Small intestine (tissue), 7 donors: ENCODE data around the gene C1orf21. TPM values are rescaled to one million over a fixed set of nuclear protein-coding genes. Genes with fewer than 3 reads are reported as not detected.

ENCODE experiments used
- DNase-seq, 2 donors: peaks; one replicate each; pipeline versions ENCODE4 v3.0.0 to v3.0.0-alpha.2; 2013
- FAIRE-seq: peaks from 2 replicates; lab custom pipeline; 2012; peaks lifted over from hg19 to GRCh38; lab: Jason Lieb, UNC
- H3K27ac ChIP-seq, 3 donors: one replicate each; pipeline ENCODE4 v1.5.1; 2013; ENCODE audit warnings: low read length in 2 of 3, mild to moderate bottlenecking in 2 of 3, control low read depth in 1 of 3, inconsistent platforms in 1 of 3, low read depth in 1 of 3, moderate library complexity in 1 of 3
- H3K27me3 ChIP-seq, 3 donors: one replicate each; pipeline ENCODE4 v1.6.1; 2013; ENCODE audit warnings: low read length in 3 of 3, inconsistent platforms in 1 of 3; ENCODE audit not compliant: control insufficient read depth in 3 of 3, insufficient read depth in 3 of 3
- H3K36me3 ChIP-seq, 3 donors: one replicate each; pipeline ENCODE4 v1.6.1; 2013; ENCODE audit warnings: low read length in 3 of 3, inconsistent platforms in 1 of 3, low read depth in 1 of 3, mild to moderate bottlenecking in 1 of 3, moderate library complexity in 1 of 3; ENCODE audit not compliant: control insufficient read depth in 3 of 3, insufficient read depth in 2 of 3
- H3K4me1 ChIP-seq, 3 donors: one replicate each; pipeline ENCODE4 v1.6.1; 2013; ENCODE audit warnings: low read length in 2 of 3, inconsistent platforms in 1 of 3, low read depth in 1 of 3, mild to moderate bottlenecking in 1 of 3, moderate library complexity in 1 of 3; ENCODE audit not compliant: control insufficient read depth in 3 of 3, insufficient read depth in 2 of 3
- H3K4me3 ChIP-seq, 3 donors: one replicate each; pipeline ENCODE4 v1.5.1; 2013; ENCODE audit warnings: low read length in 3 of 3, control low read depth in 1 of 3, inconsistent platforms in 1 of 3, low read depth in 1 of 3, mild to moderate bottlenecking in 1 of 3, moderate library complexity in 1 of 3
- H3K9me3 ChIP-seq, 2 donors: one replicate each; pipeline ENCODE4 v1.6.1; 2013; ENCODE audit warnings: low read depth in 1 of 2, low read length in 1 of 2; ENCODE audit not compliant: control insufficient read depth in 2 of 2, insufficient read depth in 1 of 2
- WGBS, 3 donors: extraction: QIAGEN DNeasy Blood & Tissue Kit; methylation state at CpG; one replicate each; pipeline ENCODE4 v1.1.7; 2013; 5-methylcytosine and 5-hydroxymethylcytosine counted together
- polyA plus RNA-seq, 4 donors: library from polyadenylated mRNA; stranded (reverse) in 3 of 4; unstranded in 1 of 4; fragments of 200-250 nt in 3 of 4; fragments of 120-200 nt in 1 of 4; gene quantifications; one replicate each; pipeline versions ENCODE4 v1.2.1 to v1.2.3, GENCODE V29; 2013
- donor health status: healthy with polysubstance abuse.
- donor health status: control.
- donor health status: control.
- donor health status: Bipolar disorder and iron deficiency.
- donor health status: healthy.

Gene C1orf21
- polyA plus RNA-seq, 4 donors = 36.5 to 78.3 (median 58.9) TPM

- WGBS, 3 donors = 85 to 93% (median 88%) methylated on average over 3 of the region's 3 CpGs
- Histone ChIP-seq H3K27me3 (no peaks in the 10 kb centered on the region), H3K4me1 (peaks cover 0 to 3% (median 3%) of the 10 kb centered on the region in 3 donors), H3K9me3 (no peaks in the 10 kb centered on the region), H3K4me3 (no peak overlapping the region), H3K27ac (no peak overlapping the region), H3K36me3 (peaks cover 0 to 5% (median 0%) of the 10 kb centered on the region in 3 donors)
- FAIRE-seq (no peak), DNase-seq (no peak)
Measured at GRCh38 chr1:184513421-184513820, 126.6 kb downstream of the C1orf21 start.

DNA sequence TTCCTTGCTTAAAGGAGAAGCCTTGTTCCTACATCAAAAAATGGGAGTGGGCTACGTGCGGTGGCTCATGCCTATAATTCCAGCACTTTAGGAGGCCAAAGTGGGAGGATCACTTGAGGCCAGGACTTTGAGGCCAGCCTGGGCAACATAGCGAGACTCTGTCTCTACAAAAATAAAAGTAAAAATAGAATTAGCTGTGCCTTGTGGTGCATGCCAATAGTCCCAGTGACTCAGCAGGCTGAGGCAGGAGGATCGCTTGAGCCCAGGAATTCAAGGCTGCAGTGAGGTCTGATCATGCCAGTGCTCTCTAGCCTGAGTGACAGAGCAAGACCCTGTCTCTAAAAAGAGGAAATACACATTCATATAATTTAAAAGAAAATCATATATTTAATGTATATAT lies 127.1 kb downstream of the C1orf21 start:
- FAIRE-seq (no peak), DNase-seq (no peak)
- H3K36me3 ChIP-seq = peaks cover 0 to 5% (median 0%) of the 10 kb centered on the region in 3 donors
- H3K4me1 ChIP-seq = peaks cover 0 to 3% (median 3%) of the 10 kb centered on the region in 3 donors
- no peaks in the 10 kb centered on the region for H3K9me3 ChIP-seq
- 83 to 96% (median 88%) methylated on average over 4 of the region's 4 CpGs for WGBS, 3 donors
- H3K4me3 ChIP-seq = no peak overlapping the region
- H3K27me3 ChIP-seq = no peaks in the 10 kb centered on the region
- H3K27ac ChIP-seq = no peak overlapping the region

DNA sequence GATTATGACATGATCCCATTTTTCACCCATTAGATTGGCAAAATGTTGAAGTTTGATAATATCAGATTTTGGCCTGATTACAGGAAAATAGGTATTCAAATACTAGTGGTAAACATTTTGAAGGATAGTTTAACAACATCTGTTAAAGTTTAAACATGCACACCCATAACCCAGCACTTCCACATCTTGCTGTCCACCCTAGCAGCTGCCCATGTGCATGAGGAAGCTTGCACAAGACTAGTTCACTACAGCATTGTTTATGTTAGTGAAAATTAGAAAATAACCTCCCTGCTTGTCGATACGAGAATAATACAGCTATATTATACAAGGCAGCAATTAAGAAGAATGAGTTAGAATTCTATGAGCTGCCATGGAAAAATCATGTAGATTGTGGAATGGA lies 127.6 kb downstream of the C1orf21 start:
- DNase-seq = no peak
- Histone ChIP-seq H3K9me3 (no peaks in the 10 kb centered on the region), H3K4me1 (peaks cover 0 to 5% (median 0%) of the 10 kb centered on the region in 3 donors), H3K4me3 (no peak overlapping the region), H3K27ac (no peak overlapping the region), H3K36me3 (peaks cover 0 to 5% (median 0%) of the 10 kb centered on the region in 3 donors), H3K27me3 (no peaks in the 10 kb centered on the region)
- WGBS, 3 donors = 78 to 90% (median 88%) methylated on average over 2 of the region's 2 CpGs
- FAIRE-seq = no peak

DNA sequence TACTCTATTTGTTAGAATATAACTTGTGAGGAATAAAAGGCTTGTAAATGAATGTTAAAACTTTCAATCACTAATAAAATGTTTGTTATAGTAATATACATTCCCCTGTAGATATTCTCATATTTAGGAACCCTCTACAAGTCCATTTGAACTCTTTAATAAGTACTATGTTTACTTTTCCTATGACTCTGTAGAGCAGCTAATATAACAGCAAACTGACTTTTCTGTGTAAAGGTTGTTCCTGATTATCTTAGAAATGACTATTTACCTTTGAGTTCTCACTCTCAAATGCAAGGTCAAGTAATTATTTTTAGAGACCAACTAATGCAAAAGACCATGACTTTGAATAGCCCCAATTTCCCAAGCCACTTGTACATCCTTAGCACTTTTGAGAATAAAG lies 130.3 kb downstream of the C1orf21 start:
- Histone ChIP-seq H3K9me3 (no peaks in the 10 kb centered on the region), H3K36me3 (no peaks in the 10 kb centered on the region), H3K4me1 (peaks cover 0 to 10% (median 0%) of the 10 kb centered on the region in 3 donors), H3K4me3 (no peak overlapping the region), H3K27me3 (no peaks in the 10 kb centered on the region), H3K27ac (no peak overlapping the region)
- FAIRE-seq (no peak), DNase-seq (no peak)

DNA sequence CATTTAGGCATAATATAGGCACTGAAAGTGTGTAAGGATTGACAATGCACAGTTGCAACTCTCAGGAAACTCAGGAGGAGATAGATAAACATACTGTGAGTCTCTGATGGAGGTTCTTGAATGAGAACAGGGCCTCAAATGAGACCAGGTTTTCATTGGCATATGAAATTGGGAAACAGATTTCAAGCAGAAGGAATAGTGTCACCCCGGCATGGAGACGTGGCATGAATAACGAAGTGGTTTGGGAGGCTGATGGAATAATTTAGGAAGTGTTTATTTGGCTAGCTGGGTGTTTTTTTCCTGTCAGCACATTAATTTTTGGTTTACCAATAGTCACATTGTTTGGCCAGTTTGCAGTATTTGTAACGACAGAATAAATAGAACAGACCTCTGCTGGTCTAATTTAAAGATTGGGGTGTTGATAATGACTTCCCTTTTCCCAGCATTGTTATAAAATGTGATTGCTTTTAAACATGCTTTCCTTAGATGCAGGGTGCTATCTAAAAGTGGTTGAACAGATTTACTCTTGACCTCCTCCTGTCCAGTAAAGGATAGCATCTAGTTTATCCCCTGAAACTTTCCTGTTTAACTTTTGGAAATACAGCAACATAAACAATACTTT lies 132.0 kb downstream of the C1orf21 start:
- FAIRE-seq (no peak), DNase-seq (no peak)
- peaks cover 0 to 10% (median 0%) of the 10 kb centered on the region in 3 donors for H3K4me1 ChIP-seq
- peak overlapping the region in 1 of 3 donors; percentile 38 for H3K27ac ChIP-seq
- no peak overlapping the region for H3K4me3 ChIP-seq
- no peaks in the 10 kb centered on the region for H3K27me3 ChIP-seq
- H3K36me3 ChIP-seq = no peaks in the 10 kb centered on the region
- no peaks in the 10 kb centered on the region for H3K9me3 ChIP-seq
- 55 to 78% (median 73%) methylated on average over 4 of the region's 4 CpGs for WGBS, 3 donors

DNA sequence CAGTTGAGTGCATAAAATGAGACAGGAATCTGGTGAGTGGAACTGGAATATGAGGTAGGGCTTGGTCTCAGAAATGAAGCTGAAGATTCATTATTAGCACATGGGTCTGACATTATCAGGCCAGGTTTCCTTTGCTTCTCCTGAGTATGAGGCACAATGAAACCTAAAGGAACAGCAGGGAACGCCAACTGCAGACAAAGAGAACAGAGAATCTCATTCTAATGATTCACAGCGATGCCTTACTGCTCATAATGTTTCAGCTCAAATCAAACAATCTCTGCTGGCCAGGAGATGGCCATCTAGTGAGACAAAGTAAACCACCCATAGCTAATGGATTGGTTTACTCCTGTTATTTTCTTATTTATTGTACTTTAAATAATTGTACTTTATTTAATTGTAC lies 133.5 kb downstream of the C1orf21 start:
- DNase-seq = no peak
- no peak overlapping the region for H3K27ac ChIP-seq
- peaks cover 0 to 7% (median 0%) of the 10 kb centered on the region in 3 donors for H3K4me1 ChIP-seq
- H3K27me3 ChIP-seq = no peaks in the 10 kb centered on the region
- 91 to 99% (median 93%) methylated on average over 2 of the region's 2 CpGs for WGBS, 3 donors
- no peak overlapping the region for H3K4me3 ChIP-seq
- no peaks in the 10 kb centered on the region for H3K36me3 ChIP-seq
- no peaks in the 10 kb centered on the region for H3K9me3 ChIP-seq
- FAIRE-seq = no peak

- Histone ChIP-seq H3K4me1 (peaks cover 0 to 7% (median 0%) of the 10 kb centered on the region in 3 donors), H3K9me3 (no peaks in the 10 kb centered on the region), H3K27me3 (no peaks in the 10 kb centered on the region), H3K4me3 (no peak overlapping the region), H3K36me3 (no peaks in the 10 kb centered on the region), H3K27ac (no peak overlapping the region)
- DNase-seq = no peak
- no peak for FAIRE-seq
- 95 to 100% (median 96%) methylated on average over 1 of the region's 1 CpG for WGBS, 3 donors
Measured at GRCh38 chr1:184524248-184524647, 137.4 kb downstream of the C1orf21 start.

DNA sequence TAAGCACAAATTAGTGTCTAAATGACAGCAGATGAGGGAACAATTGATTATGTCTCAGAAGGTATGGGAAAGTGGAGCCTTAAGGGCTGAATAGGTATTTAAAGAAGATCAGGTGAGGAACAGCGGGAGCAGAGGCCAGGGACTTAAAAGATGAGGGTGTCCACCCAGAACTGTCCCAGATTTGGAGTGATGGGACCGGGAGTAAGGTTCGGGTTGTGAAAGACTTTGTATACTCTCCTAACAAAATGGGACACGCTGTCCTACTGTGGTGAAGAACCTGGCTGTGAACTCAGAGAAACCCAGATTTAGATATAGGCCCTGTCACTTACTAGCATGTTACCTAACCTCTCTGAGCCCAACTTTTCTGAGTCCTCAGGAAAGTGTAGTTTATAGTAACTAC lies 140.6 kb downstream of the C1orf21 start:
- no peak overlapping the region for H3K4me3 ChIP-seq
- H3K36me3 ChIP-seq = no peaks in the 10 kb centered on the region
- DNase-seq (no peak), FAIRE-seq (no peak)
- no peak overlapping the region for H3K27ac ChIP-seq
- 92 to 97% (median 97%) methylated on average over 4 of the region's 4 CpGs for WGBS, 3 donors
- H3K27me3 ChIP-seq = no peaks in the 10 kb centered on the region
- no peaks in the 10 kb centered on the region for H3K9me3 ChIP-seq
- no peaks in the 10 kb centered on the region for H3K4me1 ChIP-seq

GRCh38 chr1:184530226-184530625 lies 143.4 kb downstream of the C1orf21 start:
- H3K27ac ChIP-seq = no peak overlapping the region
- H3K4me1 ChIP-seq = peaks cover 0 to 12% (median 3%) of the 10 kb centered on the region in 3 donors
- no peak overlapping the region for H3K4me3 ChIP-seq
- WGBS, 3 donors = 95 to 97% (median 95%) methylated on average over 2 of the region's 2 CpGs
- H3K27me3 ChIP-seq = no peaks in the 10 kb centered on the region
- DNase-seq (no peak), FAIRE-seq (no peak)
- no peaks in the 10 kb centered on the region for H3K9me3 ChIP-seq
- H3K36me3 ChIP-seq = peaks cover 0 to 2% (median 0%) of the 10 kb centered on the region in 3 donors
